GM23248 (cell line): ENCODE data around the gene COA3.

ENCODE experiments used
- EZH2 ChIP-seq: fragments of 200-600 bp; sonication (generic); IDR thresholded peaks from 2 replicates; pipeline ENCODE4 v1.6.1; 2018; ENCODE audit warnings: antibody characterized with exemption, mild to moderate bottlenecking; ENCODE audit not compliant: insufficient read depth, poor library complexity, severe bottlenecking
- EZH2phosphoT487 ChIP-seq: fragments of 200-600 bp; sonication (generic); IDR thresholded peaks from 2 replicates; pipeline ENCODE4 v1.6.1; 2018; ENCODE audit warnings: antibody characterized with exemption, moderate library complexity, mild to moderate bottlenecking, low read depth; ENCODE audit not compliant: insufficient read depth

DNA sequence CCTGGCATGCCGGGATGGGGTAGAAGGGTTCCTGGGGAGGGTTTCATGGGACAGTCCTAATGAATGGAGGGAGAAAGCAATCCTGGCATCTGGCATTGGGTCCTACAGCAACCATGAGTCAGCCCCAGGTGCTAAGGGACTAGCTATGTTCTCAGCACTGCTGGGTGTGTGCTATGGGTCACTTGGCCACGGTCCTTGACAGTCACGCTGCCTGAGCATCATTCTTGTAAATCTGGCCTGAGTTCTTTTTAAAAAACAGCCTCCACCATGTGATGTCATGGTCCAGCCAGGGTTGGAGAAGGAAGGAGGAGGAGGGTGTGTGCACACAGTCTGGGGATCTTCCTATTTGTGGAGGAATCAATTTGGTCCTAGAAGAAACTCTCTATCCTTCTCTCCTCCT lies 43.7 kb downstream of the COA3 start:
- no peak for TF ChIP-seq EZH2
- TF ChIP-seq EZH2phosphoT487 = no peak
